HepG2 (cell line): Measurements from ENCODE around the gene PCSK6. TPM values are rescaled to one million over a fixed set of nuclear protein-coding genes. Genes with fewer than 3 reads are reported as not detected.

Experiments used
- ATRX ChIP-seq: sonication (generic); formaldehyde crosslinking; IDR thresholded peaks from 2 replicates; pipeline ENCODE4 v1.4.0; 2020; ENCODE audit warnings: missing genetic modification reagents, borderline replicate concordance
- MBD4 ChIP-seq: IDR thresholded peaks from 2 replicates; pipeline ENCODE4 v1.6.1; 2012; ENCODE audit warnings: low read length, inconsistent platforms, borderline replicate concordance
- RAD21 ChIP-seq: fragments of 450-650 bp; formaldehyde crosslinking; IDR thresholded peaks from 2 replicates; pipeline ENCODE4 v1.5.0; 2020; ENCODE audit warnings: mild to moderate bottlenecking
- RORA ChIP-seq: sonication (generic); formaldehyde crosslinking; IDR thresholded peaks from 2 replicates; pipeline ENCODE4 v1.5.0; 2020; ENCODE audit warnings: mild to moderate bottlenecking, missing genetic modification reagents, moderate library complexity
- RXRA ChIP-seq: sonication (generic); formaldehyde crosslinking; IDR thresholded peaks from 2 replicates; pipeline ENCODE4 v1.5.1; 2020; ENCODE audit warnings: missing genetic modification reagents
- SP5 ChIP-seq: IDR thresholded peaks from 2 replicates; pipeline ENCODE4 v1.6.1; 2016; ENCODE audit warnings: low read depth, borderline replicate concordance
- WIZ ChIP-seq: sonication (generic); formaldehyde crosslinking; IDR thresholded peaks from 2 replicates; pipeline ENCODE4 v1.5.1; 2020; ENCODE audit warnings: mild to moderate bottlenecking, missing genetic modification reagents
- ZFYVE20 ChIP-seq: sonication (generic); formaldehyde crosslinking; IDR thresholded peaks from 2 replicates; pipeline ENCODE4 v1.8.0; 2023; ENCODE audit warnings: low read depth, mild to moderate bottlenecking, moderate library complexity, missing genetic modification reagents, borderline replicate concordance
- ZNF263 ChIP-seq: sonication (generic); formaldehyde crosslinking; IDR thresholded peaks from 2 replicates; pipeline ENCODE4 v1.4.0; 2020; ENCODE audit warnings: missing genetic modification reagents
- ZNF407 ChIP-seq: sonication (generic); formaldehyde crosslinking; IDR thresholded peaks from one replicate; pipeline ENCODE4 v1.5.1; 2020; ENCODE audit warnings: mild to moderate bottlenecking, missing genetic modification reagents; ENCODE audit errors: not compliant biosample characterization
- ZNF644 ChIP-seq: IDR thresholded peaks from 2 replicates; pipeline ENCODE4 v1.6.1; 2016; ENCODE audit warnings: low read depth
- ZNF691 ChIP-seq: sonication (generic); formaldehyde crosslinking; IDR thresholded peaks from 2 replicates; pipeline ENCODE4 v1.4.0; 2020; ENCODE audit warnings: missing genetic modification reagents, low read depth, mild to moderate bottlenecking, borderline replicate concordance
- polyA plus RNA-seq, 8 experiments: library from polyadenylated mRNA; depleted of rRNA in 3 of 8; stranded (reverse) in 7 of 8; unstranded in 1 of 8; fragments of >200 nt; fragmentation: Illumina TruSeq in 4 of 8; extraction: Trizol in 4 of 8; gene quantifications; 2 replicates each; pipeline versions ENCODE4 v1.2.1 to v1.2.3, GENCODE V29; 2011 to 2016; ENCODE audit warnings: low read depth in 4 of 8, missing spikeins in 1 of 8, mixed read lengths in 1 of 8; ENCODE audit not compliant: insufficient read depth in 1 of 8
- total RNA-seq, 5 experiments: library from RNA; depleted of rRNA; stranded (reverse); fragments of >200 nt; fragmentation: Illumina TruSeq; extraction: Trizol; gene quantifications; 2 replicates each; pipeline ENCODE4 v1.2.3, GENCODE V29; 2016; ENCODE audit warnings: low read depth in 1 of 5
- TF ChIP-seq, protein P1 (sequence below): sonication (generic); formaldehyde crosslinking; IDR thresholded peaks from 2 replicates; pipeline ENCODE4 v1.4.0; 2020; ENCODE audit warnings: missing genetic modification reagents
- TF ChIP-seq, protein P2 (sequence below): sonication (generic); formaldehyde crosslinking; IDR thresholded peaks from 2 replicates; pipeline ENCODE4 v1.5.0; 2020; ENCODE audit warnings: mild to moderate bottlenecking, missing genetic modification reagents

PCSK6 gene
- total and polyA plus RNA-seq, 2 of the 13 experiments (the other 11 are each of a cell fraction or from before 2014, with no cell fraction given), result 56.5 to 155 TPM

DNA sequence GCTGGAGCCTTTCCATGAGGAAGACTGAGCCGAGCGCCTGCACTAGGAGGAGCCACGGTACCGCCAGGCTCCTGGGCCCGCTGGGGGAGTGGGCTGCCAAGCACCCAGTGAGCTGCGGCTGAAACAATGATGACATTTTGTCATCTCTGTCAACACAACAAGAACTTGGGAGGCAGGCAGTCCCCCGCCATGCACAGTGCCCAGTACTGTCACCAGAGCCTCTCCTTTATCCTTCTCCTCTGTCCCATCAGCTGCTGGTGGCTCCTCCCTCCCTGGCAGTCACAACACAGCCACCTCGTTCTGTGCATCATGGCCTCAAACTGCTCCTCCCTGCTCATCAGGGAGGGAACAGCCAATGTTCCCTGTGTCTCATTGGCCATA is 34.0 kb upstream of the PCSK6 start (continued):
- TF ChIP-seq ZNF407, result no peak
- 0 out of 2 replicates have a peak, but pooled peaks have one; percentile 8 for TF ChIP-seq RXRA
- TF ChIP-seq, protein P1, sequence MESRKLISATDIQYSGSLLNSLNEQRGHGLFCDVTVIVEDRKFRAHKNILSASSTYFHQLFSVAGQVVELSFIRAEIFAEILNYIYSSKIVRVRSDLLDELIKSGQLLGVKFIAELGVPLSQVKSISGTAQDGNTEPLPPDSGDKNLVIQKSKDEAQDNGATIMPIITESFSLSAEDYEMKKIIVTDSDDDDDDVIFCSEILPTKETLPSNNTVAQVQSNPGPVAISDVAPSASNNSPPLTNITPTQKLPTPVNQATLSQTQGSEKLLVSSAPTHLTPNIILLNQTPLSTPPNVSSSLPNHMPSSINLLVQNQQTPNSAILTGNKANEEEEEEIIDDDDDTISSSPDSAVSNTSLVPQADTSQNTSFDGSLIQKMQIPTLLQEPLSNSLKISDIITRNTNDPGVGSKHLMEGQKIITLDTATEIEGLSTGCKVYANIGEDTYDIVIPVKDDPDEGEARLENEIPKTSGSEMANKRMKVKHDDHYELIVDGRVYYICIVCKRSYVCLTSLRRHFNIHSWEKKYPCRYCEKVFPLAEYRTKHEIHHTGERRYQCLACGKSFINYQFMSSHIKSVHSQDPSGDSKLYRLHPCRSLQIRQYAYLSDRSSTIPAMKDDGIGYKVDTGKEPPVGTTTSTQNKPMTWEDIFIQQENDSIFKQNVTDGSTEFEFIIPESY, result peak; percentile 99
- TF ChIP-seq SP5 (CRISPR knock-in tag), result peak; percentile 32; the same call in 1 of the 2 replicates
- TF ChIP-seq RAD21, result no peak
- TF ChIP-seq ZNF644 (CRISPR knock-in tag), result peak; percentile 58; the same call in 1 of the 2 replicates
- 0 out of 2 replicates have a peak, but pooled peaks have one; percentile 10 for TF ChIP-seq ZNF263 (CRISPR knock-in tag)
- TF ChIP-seq ZNF691, result no peak
- no peak for TF ChIP-seq MBD4
- TF ChIP-seq WIZ (CRISPR knock-in tag), result no peak
- TF ChIP-seq, protein P2, sequence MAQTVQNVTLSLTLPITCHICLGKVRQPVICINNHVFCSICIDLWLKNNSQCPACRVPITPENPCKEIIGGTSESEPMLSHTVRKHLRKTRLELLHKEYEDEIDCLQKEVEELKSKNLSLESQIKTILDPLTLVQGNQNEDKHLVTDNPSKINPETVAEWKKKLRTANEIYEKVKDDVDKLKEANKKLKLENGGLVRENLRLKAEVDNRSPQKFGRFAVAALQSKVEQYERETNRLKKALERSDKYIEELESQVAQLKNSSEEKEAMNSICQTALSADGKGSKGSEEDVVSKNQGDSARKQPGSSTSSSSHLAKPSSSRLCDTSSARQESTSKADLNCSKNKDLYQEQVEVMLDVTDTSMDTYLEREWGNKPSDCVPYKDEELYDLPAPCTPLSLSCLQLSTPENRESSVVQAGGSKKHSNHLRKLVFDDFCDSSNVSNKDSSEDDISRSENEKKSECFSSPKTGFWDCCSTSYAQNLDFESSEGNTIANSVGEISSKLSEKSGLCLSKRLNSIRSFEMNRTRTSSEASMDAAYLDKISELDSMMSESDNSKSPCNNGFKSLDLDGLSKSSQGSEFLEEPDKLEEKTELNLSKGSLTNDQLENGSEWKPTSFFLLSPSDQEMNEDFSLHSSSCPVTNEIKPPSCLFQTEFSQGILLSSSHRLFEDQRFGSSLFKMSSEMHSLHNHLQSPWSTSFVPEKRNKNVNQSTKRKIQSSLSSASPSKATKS (CRISPR knock-in tag), result no peak
- TF ChIP-seq RORA, result no peak
- no peak for TF ChIP-seq ZFYVE20
- TF ChIP-seq ATRX, result no peak
